ENCODE results near the gene FANCM. TPM values are rescaled to one million over a fixed set of nuclear protein-coding genes. Genes with fewer than 3 reads are reported as not detected.

The FANCM gene
- total RNA-seq, 1 experiment from 2014 or later, result 11.9 TPM

DNA sequence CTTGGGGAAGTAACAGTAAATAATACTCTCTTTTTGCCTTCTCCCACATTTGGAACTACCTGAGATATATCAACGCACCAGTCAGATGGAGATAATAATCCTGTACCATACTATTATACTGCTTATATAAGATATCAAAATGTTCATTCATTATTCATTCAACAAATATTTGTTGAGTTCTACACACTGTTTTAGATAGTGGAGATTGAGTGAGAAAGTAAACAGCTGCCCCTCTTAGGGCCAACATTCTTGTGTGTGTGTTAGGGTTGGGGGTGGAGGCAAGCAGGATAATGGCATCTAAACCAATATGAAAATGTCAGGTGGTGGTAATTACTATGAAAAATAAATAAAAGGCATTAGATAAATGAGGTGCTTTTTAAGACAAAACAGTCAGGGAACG, 103.3 kb downstream of the FANCM start:
- H3K23me2 ChIP-seq (ENCODE audit: insufficient read length, low read depth, low read length, poor library complexity, severe bottlenecking), result no peaks in the 10 kb centered on the region
- no peak overlapping the region for H3K27ac Mint-ChIP-seq
- no peaks in the 10 kb centered on the region for H3K79me1 ChIP-seq (ENCODE audit: insufficient read depth, low read depth, low read length, poor library complexity, severe bottlenecking)
- no peaks in the 10 kb centered on the region for H3K4me1 ChIP-seq (ENCODE audit: insufficient read depth, low read length)
- H2BK20ac ChIP-seq (ENCODE audit: low read depth, low read length, poor library complexity, severe bottlenecking), result no peak overlapping the region
- H4K20me1 ChIP-seq (ENCODE audit: control insufficient read depth, insufficient read depth, insufficient read length), result no peaks in the 10 kb centered on the region
- H2AK5ac ChIP-seq (ENCODE audit: insufficient read length, low read length), result no peak overlapping the region
- H3K4me3 Mint-ChIP-seq, result no peak overlapping the region
- no peak overlapping the region for H3K4me2 ChIP-seq (ENCODE audit: insufficient read depth, insufficient read length, low read length)
- no peak overlapping the region for H3K9ac ChIP-seq (ENCODE audit: extremely low read depth, insufficient read length, low read length)
- H3K9me3 ChIP-seq (ENCODE audit: control insufficient read depth, low read depth, low read length), result no peaks in the 10 kb centered on the region
- H2BK15ac ChIP-seq (ENCODE audit: low read depth, low read length), result no peak overlapping the region
- TF ChIP-seq, protein P1, sequence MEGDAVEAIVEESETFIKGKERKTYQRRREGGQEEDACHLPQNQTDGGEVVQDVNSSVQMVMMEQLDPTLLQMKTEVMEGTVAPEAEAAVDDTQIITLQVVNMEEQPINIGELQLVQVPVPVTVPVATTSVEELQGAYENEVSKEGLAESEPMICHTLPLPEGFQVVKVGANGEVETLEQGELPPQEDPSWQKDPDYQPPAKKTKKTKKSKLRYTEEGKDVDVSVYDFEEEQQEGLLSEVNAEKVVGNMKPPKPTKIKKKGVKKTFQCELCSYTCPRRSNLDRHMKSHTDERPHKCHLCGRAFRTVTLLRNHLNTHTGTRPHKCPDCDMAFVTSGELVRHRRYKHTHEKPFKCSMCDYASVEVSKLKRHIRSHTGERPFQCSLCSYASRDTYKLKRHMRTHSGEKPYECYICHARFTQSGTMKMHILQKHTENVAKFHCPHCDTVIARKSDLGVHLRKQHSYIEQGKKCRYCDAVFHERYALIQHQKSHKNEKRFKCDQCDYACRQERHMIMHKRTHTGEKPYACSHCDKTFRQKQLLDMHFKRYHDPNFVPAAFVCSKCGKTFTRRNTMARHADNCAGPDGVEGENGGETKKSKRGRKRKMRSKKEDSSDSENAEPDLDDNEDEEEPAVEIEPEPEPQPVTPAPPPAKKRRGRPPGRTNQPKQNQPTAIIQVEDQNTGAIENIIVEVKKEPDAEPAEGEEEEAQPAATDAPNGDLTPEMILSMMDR (conservative IDR thresholded peaks at IDR 0.05), result no peak
- peaks cover 3% of the 10 kb centered on the region; the same call in 1 of the 2 replicates for H3K79me2 ChIP-seq (ENCODE audit: insufficient read depth, low read length)
- H4K8ac ChIP-seq (replicated peaks; ENCODE audit: insufficient read length, low read depth, low read length), result no peak overlapping the region
- peaks cover 9 to 30% (median 23%) of the 10 kb centered on the region in 3 experiments; a peak in 6 of 7 replicates for H3K36me3 Mint-ChIP-seq (ENCODE audit: insufficient read depth in 1 of 3, low read depth in 3 of 3)
- no peak overlapping the region for H3T11ph ChIP-seq (ENCODE audit: low read length)
- H2BK12ac ChIP-seq (ENCODE audit: insufficient read length, low read depth, low read length), result no peak overlapping the region
- H4K5ac ChIP-seq (ENCODE audit: insufficient read length, low read depth, low read length), result no peak overlapping the region
- no peak overlapping the region for H3K14ac ChIP-seq (ENCODE audit: insufficient read depth, low read length)
- no peak overlapping the region for H3K4ac ChIP-seq (ENCODE audit: low read depth, low read length)
- H2AFZ ChIP-seq (ENCODE audit: low read length), result no peak overlapping the region
- DNase-seq, result no peak
- no CpG with 5 or more reads among the region's 2 CpGs for WGBS (ENCODE audit: extremely low coverage, insufficient read length, low lambda C conversion rate)
- no peaks in the 10 kb centered on the region for H3K9me3 Mint-ChIP-seq
- H2BK5ac ChIP-seq (ENCODE audit: insufficient read length, low read length), result no peak overlapping the region
- H3K27ac ChIP-seq (ENCODE audit: insufficient read length, low read depth, low read length), result no peak overlapping the region
- no peaks in the 10 kb centered on the region for H3K27me3 Mint-ChIP-seq (ENCODE audit: low read depth)
- H4K91ac ChIP-seq (ENCODE audit: insufficient read length, low read depth, low read length), result no peak overlapping the region
- H3K23ac ChIP-seq (ENCODE audit: insufficient read length, low read depth, low read length), result no peak overlapping the region
- H2BK120ac ChIP-seq (ENCODE audit: low read depth, low read length, poor library complexity, severe bottlenecking), result no peak overlapping the region
- H3K27me3 ChIP-seq (ENCODE audit: insufficient read depth, low read length), result no peaks in the 10 kb centered on the region
- no peak overlapping the region for H3K18ac ChIP-seq (ENCODE audit: insufficient read length, low read depth, low read length)
- no peaks in the 10 kb centered on the region for H3K4me1 Mint-ChIP-seq
- H3K56ac ChIP-seq (ENCODE audit: insufficient read length, low read depth, low read length), result no peak overlapping the region

Data from H9 (cell line).